Epithelial cell of alveolus of lung (primary cell): ENCODE measurements around the gene OR6C65. TPM values are rescaled to one million over a fixed set of nuclear protein-coding genes. Genes with fewer than 3 reads are reported as not detected.

ENCODE experiments used
- total RNA-seq: library from RNA; depleted of rRNA; stranded (reverse); fragments of >200 nt; gene quantifications from 2 replicates; pipeline ENCODE4 v1.2.1, GENCODE V29; 2015

The OR6C65 gene
- total RNA-seq: not detected in 2 replicates

GRCh38 chr12:55400229-55400628 lies at the start of gene OR6C65:
TSS of gene OR6C65 (plus strand) at chr12:55400529. CDS start at chr12:55400529, 0 bp downstream.

GRCh38 chr12:55362675-55363074 lies 37.7 kb upstream of the OR6C65 start, which contains the start of gene OR6C75:
TSS of gene OR6C75 (plus strand) at chr12:55362975. CDS start at chr12:55365111, 2,136 bp downstream.

GRCh38 chr12:55425954-55426353 lies 25.6 kb downstream of the OR6C65 start, which contains the start of gene OR6C76:
TSS of gene OR6C76 (plus strand) at chr12:55426254. CDS start at chr12:55426254, 0 bp downstream.

GRCh38 chr12:55443776-55444175 lies 43.4 kb downstream of the OR6C65 start, which contains the start of gene OR6C2:
TSS of gene OR6C2 (plus strand) at chr12:55444076. CDS start at chr12:55452214, 8,138 bp downstream.

Other genes with a start within 250 kb of the OR6C65 start
- not detected in 2 replicates for gene OR10A7, start 179.5 kb upstream of the OR6C65 start, total RNA-seq
- gene OR6C74, start 155.9 kb upstream of the OR6C65 start, total RNA-seq: not detected in 2 replicates
- not detected in 2 replicates for gene OR6C6, start 104.0 kb upstream of the OR6C65 start, total RNA-seq
- not detected in 2 replicates for gene OR6C1, start 86.2 kb upstream of the OR6C65 start, total RNA-seq
- not detected in 2 replicates for gene OR6C3, start 69.8 kb upstream of the OR6C65 start, total RNA-seq
- gene OR6C75, start 37.6 kb upstream of the OR6C65 start, total RNA-seq: not detected in 2 replicates
- not detected in 2 replicates for gene OR6C76, start 25.7 kb downstream of the OR6C65 start, total RNA-seq
- gene OR6C2, start 43.5 kb downstream of the OR6C65 start, total RNA-seq: not detected in 2 replicates
- gene OR6C70, start 69.6 kb downstream of the OR6C65 start, total RNA-seq: not detected in 2 replicates
- gene OR6C68, start 91.8 kb downstream of the OR6C65 start, total RNA-seq: not detected in 2 replicates
- gene OR6C4, start 149.1 kb downstream of the OR6C65 start, total RNA-seq: not detected in 2 replicates
- not detected in 2 replicates for gene OR2AP1, start 171.9 kb downstream of the OR6C65 start, total RNA-seq
- gene OR10P1, start 236.4 kb downstream of the OR6C65 start, total RNA-seq: not detected in 2 replicates